H9 (cell line): ENCODE data around the gene ARMC2. TPM values are rescaled to one million over a fixed set of nuclear protein-coding genes. Genes with fewer than 3 reads are reported as not detected.

Experiments
- DNase-seq: peaks from one replicate; pipeline ENCODE4 v3.0.0-alpha.2; 2017
- H2AFZ ChIP-seq: one replicate; pipeline ENCODE4 v1.6.1; 2013; ENCODE audit warnings: mild to moderate bottlenecking, low read length, control low read depth, moderate library complexity
- H2AK5ac ChIP-seq: 2 replicates; pipeline ENCODE4 v1.6.1; 2013; ENCODE audit warnings: low read length, control low read depth, mixed read lengths; ENCODE audit not compliant: insufficient read length
- H2BK120ac ChIP-seq: one replicate; pipeline ENCODE4 v1.6.1; 2013; ENCODE audit warnings: low read depth, mild to moderate bottlenecking, low read length, control low read depth, inconsistent platforms; ENCODE audit not compliant: poor library complexity, severe bottlenecking
- H2BK12ac ChIP-seq: 2 replicates; pipeline ENCODE4 v1.6.1; 2013; ENCODE audit warnings: low read length, control low read depth, mixed read lengths, low read depth; ENCODE audit not compliant: insufficient read length
- H2BK15ac ChIP-seq: 2 replicates; pipeline ENCODE4 v1.6.1; 2013; ENCODE audit warnings: low read depth, low read length, control low read depth
- H2BK20ac ChIP-seq: one replicate; pipeline ENCODE4 v1.6.1; 2013; ENCODE audit warnings: low read depth, mild to moderate bottlenecking, low read length, control low read depth, inconsistent platforms; ENCODE audit not compliant: poor library complexity, severe bottlenecking
- H2BK5ac ChIP-seq: 2 replicates; pipeline ENCODE4 v1.6.1; 2013; ENCODE audit warnings: low read length, control low read depth, mixed read lengths; ENCODE audit not compliant: insufficient read length
- H3K14ac ChIP-seq: 2 replicates; pipeline ENCODE4 v1.6.1; 2013; ENCODE audit warnings: low read length, control low read depth; ENCODE audit not compliant: insufficient read depth
- H3K18ac ChIP-seq: 2 replicates; pipeline ENCODE4 v1.6.1; 2013; ENCODE audit warnings: low read depth, mild to moderate bottlenecking, mixed read lengths, low read length, control low read depth; ENCODE audit not compliant: insufficient read length
- H3K23ac ChIP-seq: 2 replicates; pipeline ENCODE4 v1.6.1; 2013; ENCODE audit warnings: low read length, control low read depth, mixed read lengths, low read depth; ENCODE audit not compliant: insufficient read length
- H3K23me2 ChIP-seq: 2 replicates; pipeline ENCODE4 v1.6.1; 2013; ENCODE audit warnings: low read depth, mild to moderate bottlenecking, mixed read lengths, low read length, control low read depth; ENCODE audit not compliant: insufficient read length, poor library complexity, severe bottlenecking
- H3K27ac ChIP-seq: 2 replicates; pipeline ENCODE4 v1.5.1; 2013; ENCODE audit warnings: low read length, control low read depth, mixed read lengths, low read depth; ENCODE audit not compliant: insufficient read length
- H3K27me3 ChIP-seq: 2 replicates; pipeline ENCODE4 v1.6.1; 2013; ENCODE audit warnings: low read length, control low read depth, inconsistent platforms; ENCODE audit not compliant: insufficient read depth
- H3K4ac ChIP-seq: 2 replicates; pipeline ENCODE4 v1.6.1; 2013; ENCODE audit warnings: low read depth, mild to moderate bottlenecking, control low read depth, inconsistent platforms, low read length, moderate library complexity
- H3K4me1 ChIP-seq: 2 replicates; pipeline ENCODE4 v1.6.1; 2013; ENCODE audit warnings: low read length, control low read depth, inconsistent platforms; ENCODE audit not compliant: insufficient read depth
- H3K4me2 ChIP-seq: 2 replicates; pipeline ENCODE4 v1.6.1; 2013; ENCODE audit warnings: low read length, control low read depth, mixed read lengths; ENCODE audit not compliant: insufficient read length, insufficient read depth
- H3K56ac ChIP-seq: 2 replicates; pipeline ENCODE4 v1.6.1; 2013; ENCODE audit warnings: low read depth, mild to moderate bottlenecking, mixed read lengths, low read length, control low read depth; ENCODE audit not compliant: insufficient read length
- H3K79me1 ChIP-seq: 2 replicates; pipeline ENCODE4 v1.6.1; 2013; ENCODE audit warnings: low read depth, mild to moderate bottlenecking, moderate library complexity, low read length, control low read depth, inconsistent platforms; ENCODE audit not compliant: insufficient read depth, poor library complexity, severe bottlenecking
- H3K79me2 ChIP-seq: 2 replicates; pipeline ENCODE4 v1.6.1; 2013; ENCODE audit warnings: low read length, control low read depth, inconsistent platforms; ENCODE audit not compliant: insufficient read depth
- H3K9ac ChIP-seq: 2 replicates; pipeline ENCODE4 v1.6.1; 2013; ENCODE audit warnings: low read length, control low read depth, mixed read lengths; ENCODE audit not compliant: insufficient read length; ENCODE audit errors: extremely low read depth
- H3K9me3 ChIP-seq: one replicate; pipeline ENCODE4 v1.6.1; 2013; ENCODE audit warnings: low read depth, low read length, inconsistent platforms; ENCODE audit not compliant: control insufficient read depth
- H3T11ph ChIP-seq: one replicate; pipeline ENCODE4 v1.6.1; 2013; ENCODE audit warnings: mild to moderate bottlenecking, low read length, control low read depth, inconsistent platforms
- H4K20me1 ChIP-seq: one replicate; pipeline ENCODE4 v1.6.1; 2013; ENCODE audit not compliant: control insufficient read depth, insufficient read length, insufficient read depth
- H4K5ac ChIP-seq: 2 replicates; pipeline ENCODE4 v1.6.1; 2013; ENCODE audit warnings: low read depth, mild to moderate bottlenecking, mixed read lengths, low read length, control low read depth; ENCODE audit not compliant: insufficient read length
- H4K8ac ChIP-seq: replicated peaks from 2 replicates; pipeline ENCODE4 v1.6.1; 2013; ENCODE audit warnings: low read length, control low read depth, mixed read lengths, low read depth; ENCODE audit not compliant: insufficient read length
- H4K91ac ChIP-seq: 2 replicates; pipeline ENCODE4 v1.6.1; 2013; ENCODE audit warnings: low read depth, mild to moderate bottlenecking, moderate library complexity, mixed read lengths, low read length, control low read depth; ENCODE audit not compliant: insufficient read length
- H3K27ac Mint-ChIP-seq, 3 experiments: 2 replicates in 2 of 3; 3 replicates in 1 of 3; pipeline ENCODE4 v1.8.0; 2020 to 2021; ENCODE audit warnings: mixed read lengths in 3 of 3, mild to moderate bottlenecking in 1 of 3, moderate library complexity in 1 of 3
- H3K27me3 Mint-ChIP-seq: 2 replicates; pipeline ENCODE4 v1.8.0; 2021; ENCODE audit warnings: low read depth, mild to moderate bottlenecking, moderate library complexity, mixed read lengths
- H3K36me3 Mint-ChIP-seq, 3 experiments: 2 replicates in 2 of 3; 3 replicates in 1 of 3; pipeline ENCODE4 v1.8.0; 2020 to 2021; ENCODE audit warnings: low read depth in 3 of 3, mixed read lengths in 3 of 3; ENCODE audit not compliant: insufficient read depth in 1 of 3
- H3K4me1 Mint-ChIP-seq, 2 experiments: 2 replicates each; pipeline ENCODE4 v1.8.0; 2020; ENCODE audit warnings: mixed read lengths in 2 of 2
- H3K4me3 Mint-ChIP-seq, 2 experiments: 2 replicates in 1 of 2; 3 replicates in 1 of 2; pipeline ENCODE4 v1.8.0; 2020 to 2021; ENCODE audit warnings: mild to moderate bottlenecking in 2 of 2, mixed read lengths in 2 of 2, moderate library complexity in 1 of 2
- H3K9me3 Mint-ChIP-seq, 2 experiments: 2 replicates in 1 of 2; 3 replicates in 1 of 2; pipeline ENCODE4 v1.8.0; 2020; ENCODE audit warnings: mild to moderate bottlenecking in 2 of 2, mixed read lengths in 2 of 2, moderate library complexity in 1 of 2
- CTCF ChIP-seq: fragments of 200-600 bp; sonication (generic); conservative IDR thresholded peaks from 3 replicates; pipeline ENCODE4 v1.8.0; 2021; ENCODE audit warnings: antibody characterized with exemption, mild to moderate bottlenecking
- WGBS: extraction: QIAGEN DNeasy Blood & Tissue Kit; methylation state at CpG from one replicate; pipeline ENCODE4 v1.1.7; 2013; ENCODE audit warnings: missing lambda C conversion rate, low lambda C conversion rate, mixed read lengths; ENCODE audit not compliant: insufficient read length; ENCODE audit errors: extremely low coverage; 5-methylcytosine and 5-hydroxymethylcytosine counted together
- total RNA-seq: library from RNA; stranded (reverse); gene quantifications from 2 replicates; pipeline ENCODE4 v1.2.1, GENCODE V29; 2021

The ARMC2 gene
- total RNA-seq, 1 experiment from 2014 or later: 2.8 TPM

GRCh38 chr6:108846101-108846500, 2.1 kb upstream of the ARMC2 start:
- Histone ChIP-seq H2BK15ac (no peak overlapping the region), H3K9me3 (no peaks in the 10 kb centered on the region), H3K23ac (no peak overlapping the region), H2AK5ac (no peak overlapping the region), H3T11ph (no peak overlapping the region), H3K56ac (no peak overlapping the region), H3K79me2 (no peaks in the 10 kb centered on the region), H2BK12ac (no peak overlapping the region), H3K4me2 (no peak overlapping the region), H3K4me1 (no peaks in the 10 kb centered on the region; the same call in 1 of the 2 replicates), H3K18ac (no peak overlapping the region), H2AFZ (no peak overlapping the region), H3K27ac (no peak overlapping the region), H3K27me3 (no peaks in the 10 kb centered on the region; the same call in 1 of the 2 replicates), H3K23me2 (peaks cover 4% of the 10 kb centered on the region), H2BK120ac (no peak overlapping the region), H4K20me1 (no peaks in the 10 kb centered on the region), H3K4ac (no peak overlapping the region), H4K8ac (no peak overlapping the region), H2BK5ac (no peak overlapping the region), H3K9ac (no peak overlapping the region), H2BK20ac (no peak overlapping the region), H3K79me1 (no peaks in the 10 kb centered on the region), H3K14ac (no peak overlapping the region), H4K91ac (no peak overlapping the region), H4K5ac (no peak overlapping the region)
- H3K4me3 Mint-ChIP-seq: peak overlapping the region in 1 of 2 experiments; percentile 48; a peak in 2 of 5 replicates
- no peak for DNase-seq
- peaks cover 4% of the 10 kb centered on the region for H3K27me3 Mint-ChIP-seq
- no peaks in the 10 kb centered on the region for H3K9me3 Mint-ChIP-seq
- WGBS: no CpG with 5 or more reads among the region's 5 CpGs
- H3K4me1 Mint-ChIP-seq: peaks cover 13 to 15% of the 10 kb centered on the region in 2 experiments
- no peak for TF ChIP-seq CTCF
- H3K36me3 Mint-ChIP-seq: no peaks in the 10 kb centered on the region
- no peak overlapping the region for H3K27ac Mint-ChIP-seq
